22Rv1 (cell line): ENCODE data around the gene C12orf60.

Source experiments
- CTCF ChIP-seq: fragments of 450-650 bp; IDR thresholded peaks from 2 replicates; pipeline ENCODE4 v1.5.1; 2017; ENCODE audit warnings: mild to moderate bottlenecking
- ZFX ChIP-seq: fragments of 450-650 bp; IDR thresholded peaks from 2 replicates; pipeline ENCODE4 v1.6.1; 2017; ENCODE audit warnings: antibody characterized with exemption, borderline replicate concordance

GRCh38 chr12:14765398-14765797 is 38.1 kb upstream of the C12orf60 start:
- no peak for TF ChIP-seq CTCF
- no peak for TF ChIP-seq ZFX
